Measurements from ENCODE around the gene WFS1.

DNA sequence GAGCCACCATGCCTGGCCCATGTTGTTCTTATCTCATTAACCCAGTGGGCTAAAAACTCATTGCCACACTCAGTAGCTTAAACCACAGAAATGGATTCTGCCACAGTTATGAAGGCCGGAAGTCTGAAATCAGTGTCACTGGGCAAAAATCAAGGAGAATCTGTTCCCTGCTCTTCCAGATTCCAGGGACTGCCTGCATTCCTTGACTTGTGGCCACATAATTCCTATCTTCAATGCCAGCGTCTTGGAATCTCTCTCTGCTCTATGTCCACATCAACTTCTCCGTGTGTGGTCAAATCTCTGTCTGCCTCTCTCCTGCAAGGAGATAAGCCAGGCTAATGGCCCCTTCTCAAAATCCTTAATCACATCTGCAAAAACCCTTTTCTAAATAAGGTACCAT, 4.1 kb upstream of the WFS1 start:
- TF ChIP-seq, protein P1, sequence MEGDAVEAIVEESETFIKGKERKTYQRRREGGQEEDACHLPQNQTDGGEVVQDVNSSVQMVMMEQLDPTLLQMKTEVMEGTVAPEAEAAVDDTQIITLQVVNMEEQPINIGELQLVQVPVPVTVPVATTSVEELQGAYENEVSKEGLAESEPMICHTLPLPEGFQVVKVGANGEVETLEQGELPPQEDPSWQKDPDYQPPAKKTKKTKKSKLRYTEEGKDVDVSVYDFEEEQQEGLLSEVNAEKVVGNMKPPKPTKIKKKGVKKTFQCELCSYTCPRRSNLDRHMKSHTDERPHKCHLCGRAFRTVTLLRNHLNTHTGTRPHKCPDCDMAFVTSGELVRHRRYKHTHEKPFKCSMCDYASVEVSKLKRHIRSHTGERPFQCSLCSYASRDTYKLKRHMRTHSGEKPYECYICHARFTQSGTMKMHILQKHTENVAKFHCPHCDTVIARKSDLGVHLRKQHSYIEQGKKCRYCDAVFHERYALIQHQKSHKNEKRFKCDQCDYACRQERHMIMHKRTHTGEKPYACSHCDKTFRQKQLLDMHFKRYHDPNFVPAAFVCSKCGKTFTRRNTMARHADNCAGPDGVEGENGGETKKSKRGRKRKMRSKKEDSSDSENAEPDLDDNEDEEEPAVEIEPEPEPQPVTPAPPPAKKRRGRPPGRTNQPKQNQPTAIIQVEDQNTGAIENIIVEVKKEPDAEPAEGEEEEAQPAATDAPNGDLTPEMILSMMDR (IDR thresholded peaks at IDR 0.05), result no peak
- no peak for TF ChIP-seq POLR2AphosphoS5 (IDR thresholded peaks at IDR 0.05; ENCODE audit: insufficient read depth in 1 of 2, low read depth in 1 of 2)
- no peak for TF ChIP-seq POLR2A (IDR thresholded peaks at IDR 0.05)
